H7 (cell line): ENCODE results near the gene SNTB2. TPM values are rescaled to one million over a fixed set of nuclear protein-coding genes. Genes with fewer than 3 reads are reported as not detected.
"Not testable (repeated sequence)": the region's sequence is repeated elsewhere in the genome, so short reads cannot be mapped to it uniquely, and the experiment has no call there.

Experiments
- DNase-seq: peaks from one replicate; pipeline ENCODE4 v3.0.0; 2012
- H3K27me3 ChIP-seq: 2 replicates; pipeline ENCODE4 v1.6.0; 2011; ENCODE audit warnings: mild to moderate bottlenecking, low read length; ENCODE audit not compliant: control insufficient read depth, insufficient read depth
- H3K36me3 ChIP-seq: replicated peaks from 2 replicates; pipeline ENCODE4 v1.5.1; 2011; ENCODE audit warnings: low read length; ENCODE audit not compliant: control insufficient read depth, insufficient read depth
- H3K4me3 ChIP-seq: 2 replicates; pipeline ENCODE4 v1.5.1; 2011; ENCODE audit warnings: low read depth, mild to moderate bottlenecking, control low read depth, low read length, moderate library complexity; ENCODE audit not compliant: insufficient read depth
- total RNA-seq: library from RNA; depleted of rRNA; stranded (reverse); fragments of >200 nt; shearing (Covaris generic); gene quantifications from 2 replicates; pipeline ENCODE4 v1.2.3, GENCODE V29; 2014

SNTB2 gene
- total RNA-seq, 1 experiment from 2014 or later, result 7.9 TPM

GRCh38 chr16:69237296-69237695 lies 50.3 kb downstream of the SNTB2 start:
- Histone ChIP-seq H3K36me3 (no peaks in the 10 kb centered on the region), H3K4me3 (no peak overlapping the region), H3K27me3 (no peaks in the 10 kb centered on the region)
- DNase-seq, result no peak

- no peaks in the 10 kb centered on the region for H3K36me3 ChIP-seq
- H3K4me3 ChIP-seq, result no peak overlapping the region
- DNase-seq, result no peak
- H3K27me3 ChIP-seq, result no peaks in the 10 kb centered on the region
These were observed 52.9 kb downstream of the SNTB2 start for GRCh38 chr16:69239851-69240250.

- DNase-seq, result no peak
- H3K36me3 ChIP-seq, result no peaks in the 10 kb centered on the region
- no peak overlapping the region for H3K4me3 ChIP-seq
- H3K27me3 ChIP-seq, result no peaks in the 10 kb centered on the region
These were observed 53.4 kb downstream of the SNTB2 start for GRCh38 chr16:69240331-69240730.

GRCh38 chr16:69241926-69242325 lies 55.0 kb downstream of the SNTB2 start:
- H3K4me3 ChIP-seq, result no peak overlapping the region
- no peaks in the 10 kb centered on the region for H3K27me3 ChIP-seq
- no peak for DNase-seq
- H3K36me3 ChIP-seq, result no peaks in the 10 kb centered on the region

GRCh38 chr16:69243479-69243878 lies 56.5 kb downstream of the SNTB2 start:
- no peaks in the 10 kb centered on the region for H3K27me3 ChIP-seq
- DNase-seq, result no peak
- peaks cover 2% of the 10 kb centered on the region for H3K36me3 ChIP-seq
- no peak overlapping the region for H3K4me3 ChIP-seq

GRCh38 chr16:69244336-69244735 lies 57.4 kb downstream of the SNTB2 start:
- peaks cover 2% of the 10 kb centered on the region for H3K36me3 ChIP-seq
- H3K27me3 ChIP-seq, result no peaks in the 10 kb centered on the region
- no peak overlapping the region for H3K4me3 ChIP-seq

GRCh38 chr16:69250081-69250480 lies 63.1 kb downstream of the SNTB2 start:
- H3K4me3 ChIP-seq, result no peak overlapping the region
- DNase-seq, result no peak
- no peaks in the 10 kb centered on the region for H3K27me3 ChIP-seq
- H3K36me3 ChIP-seq, result peaks cover 2% of the 10 kb centered on the region

More at GRCh38 chr16:69244336-69244735, 57.4 kb downstream of the SNTB2 start:
- no peak for DNase-seq

GRCh38 chr16:69253870-69254341 lies 66.9 kb downstream of the SNTB2 start:
- no peak for DNase-seq
- Histone ChIP-seq H3K27me3 (no peaks in the 10 kb centered on the region), H3K4me3 (no peak overlapping the region), H3K36me3 (no peaks in the 10 kb centered on the region)

- H3K27me3 ChIP-seq, H3K4me3 ChIP-seq, H3K36me3 ChIP-seq, DNase-seq: not testable (repeated sequence)
These were observed 72.4 kb downstream of the SNTB2 start for GRCh38 chr16:69259428-69259764.

GRCh38 chr16:69260019-69260418 lies 73.1 kb downstream of the SNTB2 start:
- Histone ChIP-seq H3K27me3 (no peaks in the 10 kb centered on the region), H3K4me3 (no peak overlapping the region), H3K36me3 (peaks cover 2% of the 10 kb centered on the region)
- peak; percentile 13 for DNase-seq

- no peak overlapping the region for H3K4me3 ChIP-seq
- H3K27me3 ChIP-seq, result no peaks in the 10 kb centered on the region
These were observed 73.5 kb downstream of the SNTB2 start for GRCh38 chr16:69260506-69260905.

GRCh38 chr16:69266334-69267063 lies 79.5 kb downstream of the SNTB2 start:
- Histone ChIP-seq H3K4me3 (no peak overlapping the region), H3K27me3 (no peaks in the 10 kb centered on the region), H3K36me3 (no peaks in the 10 kb centered on the region; the same call in 1 of the 2 replicates)
- no peak for DNase-seq

More at GRCh38 chr16:69260506-69260905, 73.5 kb downstream of the SNTB2 start:
- H3K36me3 ChIP-seq, result peaks cover 2% of the 10 kb centered on the region
- DNase-seq, result no peak

GRCh38 chr16:69267633-69268032 lies 80.7 kb downstream of the SNTB2 start:
- DNase-seq, result no peak
- H3K27me3 ChIP-seq, result no peaks in the 10 kb centered on the region
- H3K4me3 ChIP-seq, result no peak overlapping the region
- H3K36me3 ChIP-seq, result no peaks in the 10 kb centered on the region

- Histone ChIP-seq H3K27me3 (no peaks in the 10 kb centered on the region), H3K36me3 (no peaks in the 10 kb centered on the region; the same call in 1 of the 2 replicates), H3K4me3 (no peak overlapping the region)
- no peak for DNase-seq
These were observed 83.4 kb downstream of the SNTB2 start for GRCh38 chr16:69270395-69270794.

GRCh38 chr16:69270831-69271230 lies 83.9 kb downstream of the SNTB2 start:
- no peaks in the 10 kb centered on the region; the same call in 1 of the 2 replicates for H3K36me3 ChIP-seq
- H3K27me3 ChIP-seq, result no peaks in the 10 kb centered on the region
- no peak for DNase-seq
- no peak overlapping the region for H3K4me3 ChIP-seq
